Mucosa of descending colon (tissue), 3 donors: ENCODE results near the gene RANBP10. TPM values are rescaled to one million over a fixed set of nuclear protein-coding genes. Genes with fewer than 3 reads are reported as not detected.

Source experiments
- ATAC-seq: fragments of 200-7000 bp; cut with Tn5 transposase; one replicate; pipeline ENCODE4 v1.9.1; 2020; ENCODE audit warnings: mild to moderate bottlenecking, moderate library complexity
- DNase-seq, 3 donors: peaks; one replicate each; pipeline ENCODE4 v3.0.0-alpha.2; 2020
- H3K36me3 ChIP-seq: fragments of 200-600 bp; one replicate; pipeline ENCODE4 v1.8.0; 2021; ENCODE audit warnings: low read depth, mild to moderate bottlenecking
- H3K4me1 ChIP-seq: fragments of 200-600 bp; one replicate; pipeline ENCODE4 v1.8.0; 2021; ENCODE audit warnings: low read depth, mild to moderate bottlenecking
- H3K4me3 ChIP-seq: fragments of 200-600 bp; one replicate; pipeline ENCODE4 v1.8.0; 2021; ENCODE audit warnings: mild to moderate bottlenecking
- H3K9me3 ChIP-seq: fragments of 200-600 bp; one replicate; pipeline ENCODE4 v1.8.0; 2021; ENCODE audit warnings: mild to moderate bottlenecking
- CTCF ChIP-seq: fragments of 200-600 bp; IDR thresholded peaks from one replicate; pipeline ENCODE4 v1.8.0; 2022; ENCODE audit warnings: antibody characterized with exemption, mild to moderate bottlenecking
- intact Hi-C, 2 donors: fragments of 100-400 bp; cut with DNase I in 1 of 2; cut with micrococcal nuclease in 1 of 2; formaldehyde crosslinking; loops; one replicate each; pipeline versions ENCODE4 v1.11.0 to v1.11.1; 2022; cut with DNase I, micrococcal nuclease
- total RNA-seq, 3 donors: library from RNA; stranded (reverse); fragmentation: NEBNext Ultra II Directional in 2 of 3; extraction: Animal tissue kit (Norgen Biotek cat#: 25700) in 2 of 3; gene quantifications; one replicate each; pipeline versions ENCODE4 v1.2.1 to v1.2.4, GENCODE V29; 2021 to 2023
- donor health status: DM: no; HTN: no; CAD: no; lungs with moderate emphysema.
- donor health status: DM: no; HTN: no; CAD: no.
- donor health status: DM: no; HTN: yes; CAD: no.

The RANBP10 gene
- total RNA-seq, 3 donors from 2014 or later = 19.6 to 24.1 (median 20.6) TPM

- peaks cover 18% of the 10 kb centered on the region for H3K4me1 ChIP-seq
- DNase-seq (peak in 2 of 3 donors; percentile 32 to 65), ATAC-seq (peak; percentile 26)
- no peak for TF ChIP-seq CTCF
- no peaks in the 10 kb centered on the region for H3K9me3 ChIP-seq
- peak overlapping the region; percentile 81 for H3K4me3 ChIP-seq
- intact Hi-C loops = no loop called here
- no peaks in the 10 kb centered on the region for H3K36me3 ChIP-seq
These were observed 487 bp downstream of the RANBP10 start for GRCh38 chr16:67805718-67806427.

- Histone ChIP-seq H3K4me1 (peaks cover 18% of the 10 kb centered on the region), H3K9me3 (no peaks in the 10 kb centered on the region), H3K4me3 (no peak overlapping the region), H3K36me3 (no peaks in the 10 kb centered on the region)
- TF ChIP-seq CTCF = no peak
- intact Hi-C loops = no loop called here
- ATAC-seq (no peak), DNase-seq (no peak)
These were observed 1.4 kb downstream of the RANBP10 start for GRCh38 chr16:67804853-67805542.

GRCh38 chr16:67803894-67804293 lies 2.5 kb downstream of the RANBP10 start:
- DNase-seq (no peak), ATAC-seq (no peak)
- H3K4me3 ChIP-seq = no peak overlapping the region
- TF ChIP-seq CTCF = no peak
- no peaks in the 10 kb centered on the region for H3K9me3 ChIP-seq
- intact Hi-C loops = no loop called here
- H3K4me1 ChIP-seq = peaks cover 18% of the 10 kb centered on the region
- no peaks in the 10 kb centered on the region for H3K36me3 ChIP-seq

- Histone ChIP-seq H3K4me1 (peaks cover 11% of the 10 kb centered on the region), H3K4me3 (no peak overlapping the region), H3K9me3 (no peaks in the 10 kb centered on the region), H3K36me3 (no peaks in the 10 kb centered on the region)
- ATAC-seq (no peak), DNase-seq (no peak)
- intact Hi-C loops = no loop called here
- TF ChIP-seq CTCF = no peak
These were observed 4.5 kb downstream of the RANBP10 start for GRCh38 chr16:67801883-67802282.

- DNase-seq (no peak), ATAC-seq (no peak)
- Histone ChIP-seq H3K4me1 (peaks cover 11% of the 10 kb centered on the region), H3K36me3 (no peaks in the 10 kb centered on the region), H3K9me3 (no peaks in the 10 kb centered on the region), H3K4me3 (no peak overlapping the region)
- intact Hi-C loops = no loop called here
- TF ChIP-seq CTCF = no peak
These were observed 5.1 kb downstream of the RANBP10 start for GRCh38 chr16:67801241-67801640.
